Left colon (tissue), 2 donors: ENCODE data around the gene EPS8. TPM values are rescaled to one million over a fixed set of nuclear protein-coding genes. Genes with fewer than 3 reads are reported as not detected.
"Not testable (repeated sequence)": the region's sequence is repeated elsewhere in the genome, so short reads cannot be mapped to it uniquely, and the experiment has no call there.

Experiments used
- ATAC-seq: fragments of 200-7000 bp; cut with Tn5 transposase; one replicate; pipeline ENCODE4 v1.9.1; 2020; ENCODE audit warnings: mild to moderate bottlenecking, moderate library complexity
- DNase-seq, 2 donors: peaks; one replicate each; pipeline ENCODE4 v3.0.0-alpha.2; 2020
- intact Hi-C, 2 donors: fragments of 100-400 bp; cut with DNase I in 1 of 2; cut with micrococcal nuclease in 1 of 2; formaldehyde crosslinking; loops; one replicate each; pipeline versions ENCODE4 v1.11.2 to v1.14.0; 2022; cut with DNase I, micrococcal nuclease
- total RNA-seq, 2 donors: library from RNA; stranded (reverse); fragmentation: NEBNext Ultra II Directional; extraction: Animal tissue kit (Norgen Biotek cat#: 25700); gene quantifications; one replicate each; pipeline ENCODE4 v1.2.1, GENCODE V29; 2021
- donor health status: DM: no; HTN: no; CAD: no.
- donor health status: DM: yes; HTN: yes; CAD: no.

EPS8 gene
- total RNA-seq, 2 donors from 2014 or later, result 121 to 183 TPM

- peak; percentile 38 for ATAC-seq
- intact Hi-C loops, result no loop called here
- peak in 1 of 2 donors; percentile 33 for DNase-seq
Measured at GRCh38 chr12:15631007-15631715, 158.0 kb downstream of the EPS8 start.

GRCh38 chr12:15629761-15630160, 159.4 kb downstream of the EPS8 start:
- intact Hi-C loops, result no loop called here
- no peak for ATAC-seq
- no peak for DNase-seq

- DNase-seq, result peak; percentile 15 to 80
- ATAC-seq, result peak; percentile 91
- intact Hi-C loops, result no loop called here
Measured at GRCh38 chr12:15629108-15629507, 160.1 kb downstream of the EPS8 start.

GRCh38 chr12:15627995-15628945, 160.9 kb downstream of the EPS8 start:
- intact Hi-C loops, result no loop called here
- no peak for DNase-seq
- no peak for ATAC-seq

GRCh38 chr12:15625075-15625474, 164.1 kb downstream of the EPS8 start:
- DNase-seq (no peak), ATAC-seq (no peak)
- intact Hi-C loops, result no loop called here

- no peak for DNase-seq
- intact Hi-C loops, result no loop called here
- no peak for ATAC-seq
Measured at GRCh38 chr12:15620741-15621539, 168.2 kb downstream of the EPS8 start.

- ATAC-seq, intact Hi-C loops, DNase-seq: not testable (repeated sequence)
Measured at GRCh38 chr12:15616495-15616894, 172.7 kb downstream of the EPS8 start.

GRCh38 chr12:15613981-15614380, 175.2 kb downstream of the EPS8 start:
- intact Hi-C loops, result no loop called here
- no peak for ATAC-seq
- no peak for DNase-seq

- ATAC-seq (no peak), DNase-seq (no peak)
- intact Hi-C loops, result no loop called here
Measured at GRCh38 chr12:15608941-15609340, 180.2 kb downstream of the EPS8 start.

GRCh38 chr12:15608406-15608805, 180.8 kb downstream of the EPS8 start:
- ATAC-seq (no peak), DNase-seq (no peak)
- intact Hi-C loops, result no loop called here

GRCh38 chr12:15605881-15606590, 183.2 kb downstream of the EPS8 start:
- DNase-seq, result no peak
- intact Hi-C loops, result no loop called here
- no peak for ATAC-seq

GRCh38 chr12:15603474-15604085, 185.6 kb downstream of the EPS8 start:
- DNase-seq, result no peak
- ATAC-seq, result no peak
- intact Hi-C loops, result no loop called here

GRCh38 chr12:15602051-15602672, 187.0 kb downstream of the EPS8 start:
- intact Hi-C loops, result no loop called here
- DNase-seq (no peak), ATAC-seq (no peak)

- intact Hi-C loops, result no loop called here
- DNase-seq (no peak), ATAC-seq (peak; percentile 23)
Measured at GRCh38 chr12:15601210-15601800, 187.9 kb downstream of the EPS8 start.

GRCh38 chr12:15600223-15600935, 188.8 kb downstream of the EPS8 start:
- DNase-seq (no peak), ATAC-seq (peak; percentile 24)
- intact Hi-C loops, result no loop called here

GRCh38 chr12:15599266-15600037, 189.7 kb downstream of the EPS8 start:
- ATAC-seq, result peak; percentile 49

More at GRCh38 chr12:15599266-15600037, 189.7 kb downstream of the EPS8 start:
- DNase-seq, result no peak
- intact Hi-C loops, result loop anchor here in 1 of 2 donors (10.0 kb wide), 1 partner anchor 255 kb away; no protein-coding TSS in a partner anchor
